ENCODE measurements around the gene TSHZ3.

Gene TSHZ3

DNA sequence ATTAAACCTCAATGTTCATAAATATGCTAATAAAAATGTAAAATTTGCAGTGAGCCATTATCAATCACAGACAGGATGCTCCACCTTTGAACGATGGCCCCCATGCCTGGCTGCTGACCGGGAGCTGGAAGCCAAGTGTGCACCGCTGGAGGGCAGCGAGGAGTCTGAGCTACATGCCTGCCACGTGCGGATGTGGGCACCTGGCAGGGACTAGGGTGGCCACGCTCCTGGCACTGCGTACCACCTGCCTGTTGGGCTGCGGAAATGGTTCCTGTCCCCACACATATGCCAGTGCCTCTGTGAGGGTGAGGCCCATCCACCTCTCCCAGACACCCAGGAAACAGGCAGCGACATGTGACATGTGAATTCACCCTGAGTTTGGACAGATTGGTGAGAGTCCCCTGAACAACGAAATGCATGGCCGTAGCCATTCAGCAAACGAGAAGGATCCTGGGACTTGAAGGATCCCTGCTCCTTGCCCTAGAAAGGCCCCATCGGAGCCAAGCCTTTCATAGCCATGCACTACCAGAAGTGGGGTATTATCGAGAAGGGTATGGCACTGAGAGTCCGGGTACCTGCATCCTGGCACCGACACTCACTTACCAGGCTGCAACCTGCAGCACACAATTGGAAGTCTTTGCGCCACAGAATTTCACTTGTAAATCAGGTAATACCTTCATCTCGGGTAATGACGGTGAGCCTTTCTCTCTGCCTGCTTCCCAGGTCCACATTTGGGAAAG, 35.8 kb downstream of the TSHZ3 start:
- no peak for DNase-seq (ENCODE audit: low read depth)

DNA sequence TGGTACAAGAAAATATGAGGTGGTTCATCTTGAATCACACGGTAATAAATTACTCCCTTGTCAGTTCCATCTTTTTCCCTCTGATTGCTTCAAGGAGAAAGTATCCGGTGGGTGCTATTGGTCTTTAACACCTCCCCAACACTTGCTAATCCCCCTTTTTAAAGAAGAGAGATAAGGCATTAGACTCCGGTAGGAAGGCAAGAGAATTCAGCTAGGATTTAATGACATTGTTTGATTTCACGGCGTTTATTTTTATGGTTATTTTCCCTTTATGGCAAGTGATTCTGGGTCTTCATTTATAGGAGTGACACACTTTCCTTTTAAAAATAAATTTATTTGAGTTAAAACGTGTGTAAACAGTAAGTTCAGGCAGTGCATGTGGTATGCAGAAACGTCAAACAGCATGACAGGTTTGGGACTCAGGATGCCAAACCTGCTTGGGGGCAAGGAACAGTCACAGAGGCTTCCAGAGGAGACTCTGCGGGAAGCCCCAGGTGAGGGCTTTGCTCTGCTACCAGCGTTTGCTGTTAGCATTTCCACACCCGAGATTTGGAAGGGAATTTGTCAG, 36.5 kb downstream of the TSHZ3 start:
- DNase-seq (ENCODE audit: low read depth): no peak

GRCh38 chr19:31312009-31312676, 37.1 kb downstream of the TSHZ3 start:
- DNase-seq (ENCODE audit: low read depth): no peak

DNA sequence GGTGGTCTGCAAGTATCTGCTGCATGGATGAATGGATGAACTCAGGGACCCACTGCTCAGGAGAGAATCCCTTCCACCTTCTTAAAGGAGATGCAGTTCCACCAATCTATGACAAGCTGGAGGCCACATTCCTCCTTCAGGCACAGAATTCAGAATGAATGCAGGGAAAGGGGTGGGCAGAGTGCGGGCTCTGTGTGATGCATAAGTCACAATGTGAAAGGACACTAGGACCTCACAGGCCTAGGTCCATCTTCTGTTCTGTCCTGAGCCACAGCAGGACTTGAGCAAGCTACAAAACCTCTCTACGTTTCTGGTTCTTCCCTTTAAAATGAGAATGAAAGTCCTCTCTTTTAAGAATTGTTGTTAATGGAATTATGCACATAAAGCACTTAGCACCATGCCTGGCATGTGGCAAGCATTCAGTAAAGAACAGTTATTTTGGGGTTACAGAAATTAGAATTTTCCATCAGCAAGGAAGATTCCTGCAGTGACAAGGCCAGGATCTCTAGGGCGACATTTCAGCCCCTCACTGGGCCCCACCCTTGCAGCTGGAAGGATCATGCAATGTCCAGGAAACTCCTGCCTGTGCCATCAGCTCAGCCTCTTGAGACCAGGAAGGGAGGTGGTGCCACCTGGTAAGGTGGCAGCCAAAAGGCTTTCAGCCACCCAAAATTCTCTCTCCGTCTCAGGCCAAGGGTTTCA, 38.7 kb downstream of the TSHZ3 start:
- DNase-seq (ENCODE audit: low read depth): no peak

DNA sequence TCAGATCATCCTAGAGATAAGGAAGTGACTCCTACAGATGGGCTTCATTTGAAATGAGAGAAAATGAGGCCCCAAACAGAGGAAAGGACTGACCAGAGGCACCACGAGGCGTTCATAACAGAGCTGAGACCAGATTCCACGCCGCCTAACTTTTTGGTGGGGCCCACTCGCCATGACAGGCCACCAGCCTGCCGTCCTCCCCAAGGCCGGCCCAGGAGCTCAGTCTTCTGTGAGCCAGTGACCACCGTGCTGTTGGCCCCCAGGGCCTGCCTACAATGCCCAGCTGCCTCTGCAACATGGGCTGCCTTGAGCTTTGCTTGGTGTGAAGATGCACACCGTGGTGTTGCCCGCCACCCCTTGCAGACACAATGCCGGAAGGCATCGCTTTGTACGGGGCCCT, 40.5 kb downstream of the TSHZ3 start:
- no peak for DNase-seq (ENCODE audit: low read depth)

DNA sequence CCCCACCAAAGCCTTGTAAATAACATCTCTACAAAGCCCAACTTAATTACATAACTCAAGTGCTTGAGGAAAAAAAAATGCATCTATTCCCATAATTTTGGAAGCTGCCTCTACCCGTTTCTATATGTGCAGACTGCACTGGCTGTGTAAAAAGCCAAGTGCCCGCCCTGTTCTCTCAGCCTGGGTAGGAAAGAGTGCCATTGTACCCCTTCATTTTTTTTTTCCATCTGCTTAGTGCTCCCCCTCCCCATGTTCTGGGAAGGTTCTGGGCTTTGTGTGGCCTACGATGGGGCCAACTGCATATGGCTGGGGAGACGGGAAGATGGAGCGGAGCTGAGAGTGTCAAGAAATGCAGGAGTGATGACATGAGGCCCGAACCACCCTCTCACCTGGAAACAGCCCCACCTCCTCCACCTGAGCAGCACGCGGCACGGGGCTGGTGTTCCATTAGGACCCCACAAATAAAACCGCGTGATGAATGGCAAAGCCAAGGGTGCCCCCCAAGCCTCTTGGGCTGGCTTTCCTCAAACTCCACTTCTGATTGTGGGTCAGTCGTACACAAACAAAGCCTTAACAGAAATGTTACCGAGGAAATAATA, 42.1 kb downstream of the TSHZ3 start:
- DNase-seq (ENCODE audit: low read depth): no peak

DNA sequence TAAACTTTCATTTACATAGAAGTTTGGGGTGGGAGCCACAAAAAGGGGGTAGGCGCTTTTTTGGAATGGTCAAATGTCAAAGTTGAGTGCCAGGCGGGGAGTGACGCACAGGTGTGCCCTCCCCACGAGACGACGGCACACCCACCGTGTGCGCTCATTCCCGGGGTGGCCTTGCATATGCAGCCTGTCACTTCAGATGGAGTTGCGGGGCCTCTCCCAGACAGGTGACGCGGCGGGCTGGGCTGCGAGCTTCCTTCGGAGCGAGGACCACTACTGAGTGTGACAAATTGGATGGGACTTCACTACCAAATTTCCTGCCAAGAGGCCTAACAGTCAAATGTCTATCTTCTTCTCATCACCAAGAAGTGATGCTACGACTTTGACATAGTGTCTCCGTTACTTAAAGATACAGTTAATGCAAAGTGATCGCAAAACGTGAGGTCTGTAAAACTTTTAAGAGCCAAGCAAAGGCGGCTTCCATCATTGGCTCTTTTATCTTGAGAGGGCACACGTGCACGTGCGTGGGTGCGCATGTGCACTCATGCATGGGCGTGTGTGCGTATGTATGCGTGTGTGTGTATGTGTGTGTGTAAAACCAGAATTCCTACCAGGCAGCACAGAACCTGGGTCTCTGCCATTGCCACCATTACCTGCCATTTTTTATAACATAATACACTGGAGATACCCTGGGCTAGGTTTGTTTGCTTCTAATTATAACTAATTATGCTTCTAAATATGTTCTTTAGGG, 43.1 kb downstream of the TSHZ3 start:
- no peak for DNase-seq (ENCODE audit: low read depth)

- DNase-seq (ENCODE audit: low read depth): no peak
Observed at GRCh38 chr19:31304831-31305312, 44.4 kb downstream of the TSHZ3 start.

DNA sequence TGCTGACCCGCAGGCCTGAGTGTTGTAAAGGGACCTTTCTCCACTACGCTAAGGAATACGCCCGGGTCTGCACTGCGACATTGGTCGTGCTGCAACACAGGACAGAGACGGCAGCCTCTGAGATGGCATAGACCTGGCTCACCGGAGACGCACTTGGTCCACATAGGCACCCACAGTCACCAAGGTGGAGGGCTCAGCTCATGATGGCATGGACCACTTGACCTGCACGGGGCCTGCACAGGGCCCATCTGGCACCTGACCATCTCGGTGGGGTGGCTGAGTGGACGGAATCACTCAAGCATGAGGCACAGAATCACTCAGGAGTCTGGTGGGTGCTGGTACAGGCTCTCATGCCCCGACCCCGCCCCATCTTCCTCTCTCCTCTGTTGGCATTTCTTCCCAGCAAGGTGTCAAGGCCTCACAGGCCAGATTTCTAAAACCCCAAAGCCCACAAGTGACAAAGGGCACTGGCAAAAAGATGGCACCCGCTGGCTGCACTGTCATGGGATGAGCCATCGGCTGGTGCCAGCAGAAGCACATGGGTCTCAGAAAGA, 45.9 kb downstream of the TSHZ3 start:
- DNase-seq (ENCODE audit: low read depth): no peak

DNA sequence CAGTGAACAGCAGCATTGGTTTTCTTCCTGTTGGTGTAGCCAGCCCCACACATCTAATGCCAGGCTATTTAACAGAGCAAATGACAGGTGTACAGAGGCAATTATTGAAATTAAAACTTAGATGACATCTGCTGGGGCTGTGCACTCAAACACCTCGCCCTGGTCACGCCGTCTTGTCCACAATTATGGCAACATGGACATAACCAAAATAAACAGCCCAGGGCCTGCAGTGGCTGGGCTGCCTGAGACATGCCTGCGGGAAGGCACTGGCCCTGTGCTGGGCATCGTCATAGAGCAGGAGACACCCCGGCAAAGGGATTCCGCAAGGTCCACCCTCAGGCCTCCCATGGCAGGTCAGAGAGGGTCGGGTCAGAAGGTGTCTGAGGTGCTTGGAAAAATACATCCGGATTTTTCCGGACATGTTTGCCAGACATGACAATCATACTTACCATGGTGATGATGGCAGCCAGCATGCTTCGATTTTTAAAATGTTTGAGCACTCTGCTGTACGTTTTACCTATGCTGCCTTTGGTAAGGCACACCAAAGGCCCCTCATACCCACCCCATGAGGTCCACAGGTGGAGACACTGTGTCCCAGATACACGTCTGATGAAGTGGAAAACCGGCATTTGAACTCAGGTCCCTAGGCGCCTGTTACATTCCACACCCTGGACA, 47.8 kb downstream of the TSHZ3 start:
- no peak for DNase-seq (ENCODE audit: low read depth)

DNA sequence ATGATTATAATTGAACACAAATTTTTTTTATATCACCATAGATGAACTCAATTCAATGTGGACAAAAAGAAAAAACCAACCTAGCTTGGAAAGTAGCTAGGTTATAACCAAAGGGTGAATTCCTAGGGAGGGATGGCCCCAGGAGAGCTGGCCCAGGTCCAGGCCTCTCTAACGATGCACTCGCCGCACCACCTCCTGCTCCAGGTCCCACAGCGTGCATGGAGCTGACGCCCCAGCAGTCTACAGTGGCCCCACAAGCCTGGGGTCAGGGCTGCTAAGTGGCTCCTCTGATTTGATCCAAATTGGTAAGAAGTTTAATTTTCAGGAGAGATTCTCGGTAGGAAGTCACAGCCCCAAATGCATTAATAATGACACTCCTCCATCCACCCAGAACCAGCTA, 48.8 kb downstream of the TSHZ3 start:
- DNase-seq (ENCODE audit: low read depth): no peak

DNA sequence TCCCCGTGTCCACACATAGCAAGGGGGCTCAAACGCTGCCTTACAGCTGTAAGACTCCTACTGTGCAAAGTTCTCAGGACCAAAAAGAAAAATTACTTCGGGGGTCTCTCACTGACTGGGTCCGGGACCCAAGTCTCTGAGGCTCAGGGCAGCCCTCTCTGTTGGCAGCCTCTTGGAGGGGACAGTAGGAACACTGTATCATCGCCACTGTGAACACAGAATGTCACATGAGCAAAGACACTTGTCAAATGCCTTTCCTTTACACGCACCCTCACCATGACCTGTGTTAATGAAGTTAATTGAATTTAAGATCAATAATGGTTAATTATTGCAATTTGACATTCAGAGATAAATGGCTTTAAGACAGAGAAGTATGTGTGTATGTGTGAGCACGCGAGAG, 49.6 kb downstream of the TSHZ3 start:
- DNase-seq (ENCODE audit: low read depth): no peak

DNA sequence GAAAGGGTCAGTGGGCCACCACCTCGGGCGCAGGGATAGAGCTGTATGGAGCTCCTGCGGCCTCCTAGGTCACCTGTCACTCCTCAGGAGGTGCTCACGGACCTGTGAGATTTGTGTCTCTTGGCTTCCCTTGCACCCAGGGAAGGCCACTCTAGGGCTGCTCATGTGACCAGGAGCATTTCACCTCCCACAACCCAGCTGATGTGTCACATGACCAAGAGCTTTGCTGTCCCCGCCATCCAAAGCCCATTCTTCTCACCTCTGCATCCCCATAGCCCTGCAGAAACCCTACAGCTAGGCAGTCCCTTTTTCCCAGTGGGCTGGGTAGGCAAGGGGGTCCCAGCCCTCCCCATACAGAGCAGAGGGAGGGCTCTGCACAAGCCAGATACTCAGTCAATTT, 51.2 kb downstream of the TSHZ3 start:
- no peak for DNase-seq (ENCODE audit: low read depth)

DNA sequence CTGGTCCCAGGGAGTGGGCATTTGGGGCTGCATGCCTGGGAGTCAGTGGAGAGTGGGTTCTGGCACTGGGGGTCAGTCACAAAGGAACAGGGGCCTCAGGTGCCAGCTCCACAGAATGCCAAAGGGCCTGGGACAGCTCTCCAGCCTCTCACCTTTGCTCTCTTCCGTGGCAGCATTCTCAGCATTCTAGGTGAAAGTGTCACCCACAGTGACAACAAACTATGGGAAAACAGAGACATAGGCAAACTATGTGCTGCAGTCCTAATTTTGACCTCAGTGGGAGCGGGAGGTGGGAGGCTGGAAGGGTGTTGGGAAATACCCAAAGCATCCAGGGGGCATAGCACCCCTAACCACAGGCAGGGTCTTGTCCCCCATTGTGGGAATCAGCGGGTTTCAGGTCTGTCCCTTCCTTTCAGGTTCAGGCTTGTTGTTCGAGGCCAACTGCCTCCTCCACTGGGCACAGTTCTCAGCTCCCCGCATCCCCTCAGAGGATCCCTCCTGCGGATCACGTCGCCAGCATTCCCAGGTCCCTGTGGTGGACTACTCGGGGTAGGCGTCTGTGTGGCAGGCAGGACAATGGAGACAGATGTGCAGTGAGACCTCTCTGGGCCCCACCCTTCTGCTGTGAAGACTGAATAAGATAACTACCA, 52.4 kb downstream of the TSHZ3 start:
- no peak for DNase-seq (ENCODE audit: low read depth)

DNA sequence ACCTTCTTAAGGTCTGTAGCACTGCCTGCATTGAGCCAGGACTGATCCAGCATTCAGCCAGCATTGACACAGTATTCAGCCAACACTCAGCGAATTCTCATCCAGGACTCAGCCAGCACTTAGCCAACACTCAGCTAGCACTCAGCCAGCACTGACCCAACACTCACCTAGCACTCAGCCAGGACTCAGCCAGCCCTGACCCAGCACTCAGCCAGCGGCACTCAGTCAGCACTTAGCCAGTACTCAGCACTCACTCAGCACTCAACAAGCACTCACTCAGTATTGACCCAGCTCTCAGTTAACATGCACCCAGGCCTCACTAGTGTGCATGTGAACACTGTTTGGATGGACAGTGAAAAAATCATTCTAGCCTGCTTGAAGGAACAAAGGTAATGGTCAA, 55.0 kb downstream of the TSHZ3 start:
- DNase-seq (ENCODE audit: low read depth): no peak

- no peak for DNase-seq (ENCODE audit: low read depth)
Observed at GRCh38 chr19:31292639-31293185, 56.5 kb downstream of the TSHZ3 start.

DNA sequence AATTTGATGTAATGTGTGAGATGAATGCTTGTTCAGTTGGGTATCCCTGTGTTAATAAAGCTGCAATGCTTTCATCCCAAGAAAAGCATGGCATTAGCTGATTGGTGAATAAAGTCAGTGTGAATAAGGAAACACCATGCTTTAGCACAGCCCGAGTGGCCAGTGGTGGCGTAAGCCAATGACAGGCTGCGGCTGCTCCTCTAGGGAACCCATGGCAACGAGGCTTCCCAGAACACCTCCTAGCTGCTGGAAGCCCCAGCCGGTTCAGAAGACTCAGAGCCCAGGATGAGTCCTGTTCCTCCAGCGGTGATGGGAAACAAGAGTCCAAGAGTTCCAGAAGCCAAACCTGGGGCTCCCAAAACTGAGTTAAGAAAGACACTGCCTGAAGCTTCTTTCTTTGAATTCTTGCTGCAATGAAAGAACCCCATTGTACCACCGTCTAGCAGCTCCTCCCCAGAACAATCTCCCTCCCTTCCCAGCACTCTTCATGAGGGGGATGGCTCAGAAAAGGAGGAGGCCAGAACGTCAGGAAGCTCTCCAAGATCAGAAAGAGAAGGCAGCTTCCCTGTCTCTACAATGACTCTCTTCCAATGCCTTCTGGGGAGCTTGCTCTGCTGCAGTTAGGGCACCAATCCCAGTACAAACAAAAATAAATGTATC, 58.2 kb downstream of the TSHZ3 start:
- no peak for DNase-seq (ENCODE audit: low read depth)

DNA sequence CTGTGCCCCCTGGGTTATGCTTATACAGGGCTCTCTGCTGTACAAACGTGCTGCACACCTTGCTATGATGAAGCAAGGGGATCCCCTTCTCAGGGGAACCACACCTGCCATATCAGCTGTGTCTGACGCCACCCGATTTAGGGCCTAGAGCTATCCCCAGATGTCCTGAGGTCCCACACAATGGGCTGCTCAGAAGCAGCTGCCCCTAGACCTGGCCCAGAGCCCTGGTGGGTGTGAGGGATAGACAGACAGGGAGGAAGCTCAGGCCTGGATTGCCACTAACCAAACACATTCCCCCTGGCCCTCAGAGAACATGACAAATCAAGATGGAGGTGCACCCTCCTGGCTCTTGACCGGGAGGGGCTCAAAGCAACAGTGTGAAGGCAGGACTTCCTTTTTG, 59.3 kb downstream of the TSHZ3 start:
- DNase-seq (ENCODE audit: low read depth): no peak

- DNase-seq (ENCODE audit: low read depth): no peak
Observed at GRCh38 chr19:31289381-31289880, 59.8 kb downstream of the TSHZ3 start.
